OCI-LY3 (cell line): ENCODE results near the gene TSR3.

Experiments used
- H2AFZ ChIP-seq: fragments of 200-600, 300-600 bp; shearing (Covaris generic); 2 replicates; pipeline ENCODE4 v1.6.0; 2014; ENCODE audit warnings: antibody characterized with exemption, low read depth, low read length
- H3K27ac ChIP-seq: fragments of 200-600, 300-600 bp; sonication (generic); 2 replicates; pipeline ENCODE4 v1.5.1; 2014; ENCODE audit warnings: mild to moderate bottlenecking, low read length, moderate library complexity, mixed read lengths
- H3K27me3 ChIP-seq: fragments of 200-600, 300-600 bp; sonication (generic); 2 replicates; pipeline ENCODE4 v1.6.1; 2014; ENCODE audit warnings: low read depth, low read length, mixed read lengths
- H3K36me3 ChIP-seq: fragments of 200-600, 300-600 bp; sonication (generic); replicated peaks from 2 replicates; pipeline ENCODE3; 2014; ENCODE audit warnings: low read depth, low read length, mixed read lengths
- H3K4me1 ChIP-seq: fragments of 300-600, 200-600 bp; sonication (generic); 2 replicates; pipeline ENCODE4 v1.6.1; 2014; ENCODE audit warnings: low read length, mixed read lengths
- H3K4me2 ChIP-seq: fragments of 200-600, 300-600 bp; sonication (generic); 2 replicates; pipeline ENCODE4 v1.6.1; 2014; ENCODE audit warnings: low read length, mixed read lengths
- H3K4me3 ChIP-seq: fragments of 300-600, 200-600 bp; sonication (generic); 2 replicates; pipeline ENCODE4 v1.5.1; 2014; ENCODE audit warnings: antibody characterized with exemption, mild to moderate bottlenecking, low read length, moderate library complexity
- H3K79me2 ChIP-seq: fragments of 300-600, 200-600 bp; shearing (Covaris generic); 2 replicates; pipeline ENCODE4 v1.6.1; 2014; ENCODE audit warnings: mild to moderate bottlenecking, low read length, mixed read lengths
- H3K9ac ChIP-seq: fragments of 300-600, 200-600 bp; shearing (Covaris generic); 2 replicates; pipeline ENCODE4 v1.6.0; 2014; ENCODE audit warnings: mild to moderate bottlenecking, low read length, moderate library complexity
- H3K9me3 ChIP-seq: fragments of 200-600, 300-600 bp; shearing (Covaris generic); 2 replicates; pipeline ENCODE4 v1.6.1; 2014; ENCODE audit warnings: low read length, mixed read lengths; ENCODE audit not compliant: insufficient read depth
- H4K20me1 ChIP-seq: fragments of 200-600, 300-600 bp; sonication (generic); 2 replicates; pipeline ENCODE4 v1.6.1; 2016; ENCODE audit warnings: low read length, mixed read lengths; ENCODE audit not compliant: insufficient read depth
- EZH2phosphoT487 ChIP-seq: fragments of 200-600 bp; shearing (Covaris generic); IDR thresholded peaks from 2 replicates; pipeline ENCODE4 v1.6.1; 2018; ENCODE audit warnings: antibody characterized with exemption, mixed run types, low read depth
- TF ChIP-seq, protein P1 (sequence below): fragments of 200-600, 300-600 bp; sonication (generic); IDR thresholded peaks from 2 replicates; pipeline ENCODE4 v1.5.1; 2014; ENCODE audit warnings: antibody characterized with exemption, low read length, low read depth

Gene TSR3

DNA sequence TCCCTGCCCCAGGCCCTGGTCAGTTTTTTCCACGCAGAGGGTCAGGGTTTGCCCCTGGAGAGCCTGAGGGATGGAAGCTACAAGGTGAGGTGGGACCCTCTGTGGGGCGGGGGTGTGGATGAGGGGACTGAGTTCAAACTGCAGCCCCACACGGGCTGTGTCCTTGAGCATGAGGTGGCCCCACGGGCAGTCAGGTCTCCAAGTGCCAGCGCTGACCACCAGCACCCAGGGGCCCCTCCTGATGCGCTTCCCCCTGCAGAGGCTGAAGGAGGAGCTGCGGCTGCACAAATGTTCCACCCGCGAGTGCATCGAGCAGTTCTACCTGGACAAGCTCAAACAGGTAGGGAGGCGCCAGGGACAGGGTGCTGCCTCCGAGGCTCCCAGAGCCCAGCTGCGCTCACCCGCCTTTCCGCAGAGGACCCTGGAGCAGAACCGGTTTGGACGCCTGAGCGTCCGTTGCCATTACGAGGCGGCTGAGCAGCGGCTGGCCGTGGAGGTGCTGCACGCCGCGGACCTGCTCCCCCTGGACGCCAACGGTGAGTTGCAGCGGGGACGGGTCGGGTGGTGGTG lies 4.3 kb downstream of the TSR3 start:
- peaks cover 13% of the 10 kb centered on the region; the same call in 1 of the 2 replicates for H3K4me1 ChIP-seq
- no peaks in the 10 kb centered on the region for H3K36me3 ChIP-seq
- H3K9me3 ChIP-seq: no peaks in the 10 kb centered on the region
- H4K20me1 ChIP-seq: no peaks in the 10 kb centered on the region
- H3K79me2 ChIP-seq: peaks cover 24% of the 10 kb centered on the region
- H3K4me2 ChIP-seq: no peak overlapping the region
- no peak overlapping the region for H3K27ac ChIP-seq
- H3K27me3 ChIP-seq: no peaks in the 10 kb centered on the region
- H3K4me3 ChIP-seq: no peak overlapping the region
- no peak overlapping the region for H2AFZ ChIP-seq
- H3K9ac ChIP-seq: no peak overlapping the region
- TF ChIP-seq EZH2phosphoT487: no peak
- TF ChIP-seq, protein P1, sequence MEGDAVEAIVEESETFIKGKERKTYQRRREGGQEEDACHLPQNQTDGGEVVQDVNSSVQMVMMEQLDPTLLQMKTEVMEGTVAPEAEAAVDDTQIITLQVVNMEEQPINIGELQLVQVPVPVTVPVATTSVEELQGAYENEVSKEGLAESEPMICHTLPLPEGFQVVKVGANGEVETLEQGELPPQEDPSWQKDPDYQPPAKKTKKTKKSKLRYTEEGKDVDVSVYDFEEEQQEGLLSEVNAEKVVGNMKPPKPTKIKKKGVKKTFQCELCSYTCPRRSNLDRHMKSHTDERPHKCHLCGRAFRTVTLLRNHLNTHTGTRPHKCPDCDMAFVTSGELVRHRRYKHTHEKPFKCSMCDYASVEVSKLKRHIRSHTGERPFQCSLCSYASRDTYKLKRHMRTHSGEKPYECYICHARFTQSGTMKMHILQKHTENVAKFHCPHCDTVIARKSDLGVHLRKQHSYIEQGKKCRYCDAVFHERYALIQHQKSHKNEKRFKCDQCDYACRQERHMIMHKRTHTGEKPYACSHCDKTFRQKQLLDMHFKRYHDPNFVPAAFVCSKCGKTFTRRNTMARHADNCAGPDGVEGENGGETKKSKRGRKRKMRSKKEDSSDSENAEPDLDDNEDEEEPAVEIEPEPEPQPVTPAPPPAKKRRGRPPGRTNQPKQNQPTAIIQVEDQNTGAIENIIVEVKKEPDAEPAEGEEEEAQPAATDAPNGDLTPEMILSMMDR: no peak

DNA sequence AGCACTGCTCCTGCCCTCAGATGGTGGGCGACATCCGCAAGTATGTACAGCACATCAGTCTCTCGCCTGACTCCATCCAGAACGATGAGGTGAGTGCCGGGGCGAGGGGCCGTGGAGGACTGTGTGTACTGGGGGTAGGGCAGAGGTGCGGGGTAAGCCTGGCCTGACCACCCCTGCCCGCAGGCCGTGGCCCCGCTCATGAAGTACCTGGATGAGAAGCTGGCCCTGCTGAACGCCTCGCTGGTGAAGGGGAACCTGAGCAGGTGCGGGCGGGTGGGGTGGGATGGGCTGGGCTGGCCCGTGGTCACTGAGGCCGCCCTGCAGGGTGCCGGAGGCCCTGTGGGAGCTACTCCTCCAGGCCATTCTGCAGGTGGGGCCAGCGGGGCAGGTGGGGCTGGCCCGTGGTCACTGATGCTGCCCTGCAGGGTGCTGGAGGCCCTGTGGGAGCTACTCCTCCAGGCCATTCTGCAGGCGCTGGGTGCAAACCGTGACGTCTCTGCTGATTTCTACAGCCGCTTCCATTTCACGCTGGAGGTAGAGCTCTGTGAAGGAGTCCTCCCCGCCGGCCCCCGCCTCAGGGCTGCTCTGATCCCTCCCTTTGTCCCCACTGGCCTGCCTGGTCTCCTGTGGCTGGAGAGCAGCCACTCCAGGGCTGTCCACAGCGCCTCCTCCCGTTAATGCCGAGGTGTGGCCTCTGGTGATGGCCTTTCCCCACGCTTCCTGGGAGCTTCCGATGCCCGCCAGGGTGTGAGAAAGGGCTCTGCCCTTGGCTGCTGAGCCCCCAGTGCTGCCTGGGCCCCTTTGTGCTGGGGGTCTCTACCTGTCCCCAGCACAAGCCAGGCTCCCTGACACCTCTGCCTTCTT lies 5.0 kb downstream of the TSR3 start:
- Histone ChIP-seq H3K79me2 (peaks cover 18% of the 10 kb centered on the region), H3K36me3 (no peaks in the 10 kb centered on the region), H3K4me1 (peaks cover 18% of the 10 kb centered on the region; the same call in 1 of the 2 replicates), H3K27ac (no peak overlapping the region), H2AFZ (no peak overlapping the region), H3K4me3 (no peak overlapping the region), H3K9me3 (no peaks in the 10 kb centered on the region), H3K4me2 (no peak overlapping the region), H3K27me3 (no peaks in the 10 kb centered on the region), H3K9ac (no peak overlapping the region), H4K20me1 (no peaks in the 10 kb centered on the region)
- TF ChIP-seq EZH2phosphoT487: no peak
- TF ChIP-seq, protein P1: no peak

DNA sequence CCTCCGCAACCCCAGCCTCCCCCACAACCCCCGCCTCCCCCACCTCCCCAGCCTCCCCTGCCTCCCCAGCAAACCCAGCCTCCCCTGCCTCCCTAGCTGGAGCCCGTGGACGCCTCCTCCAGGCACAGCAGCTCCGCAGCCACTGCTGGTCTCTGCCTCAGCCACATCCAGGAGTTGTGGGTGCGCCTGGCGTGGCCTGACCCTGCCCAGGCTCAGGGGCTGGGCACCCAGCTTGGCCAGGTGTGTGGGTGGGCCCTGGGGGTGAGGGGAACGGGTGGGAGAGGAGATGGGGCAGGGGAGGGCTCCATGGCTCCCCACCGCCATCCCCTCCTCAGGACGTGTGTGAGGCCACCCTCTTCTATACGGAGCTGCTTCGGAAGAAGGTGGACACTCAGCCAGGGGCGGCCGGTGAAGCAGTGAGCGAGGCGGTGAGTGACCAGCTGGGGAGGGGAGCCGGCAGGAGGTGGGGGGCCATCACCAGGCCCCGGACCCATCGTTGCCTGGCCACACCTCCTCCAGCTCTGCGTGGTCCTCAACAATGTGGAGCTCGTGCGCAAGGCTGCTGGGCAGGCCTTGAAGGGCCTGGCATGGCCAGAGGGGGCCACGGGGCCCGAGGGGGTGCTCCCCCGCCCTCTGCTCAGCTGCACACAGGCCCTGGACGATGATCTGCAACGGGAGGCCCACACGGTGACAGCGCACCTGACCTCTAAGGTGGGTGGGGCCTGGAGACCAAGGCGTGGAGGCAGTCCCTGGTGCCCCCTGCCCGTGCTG lies 5.8 kb downstream of the TSR3 start:
- Histone ChIP-seq H3K27me3 (no peaks in the 10 kb centered on the region), H3K27ac (no peak overlapping the region), H2AFZ (no peak overlapping the region), H3K4me3 (no peak overlapping the region), H4K20me1 (no peaks in the 10 kb centered on the region), H3K9ac (no peak overlapping the region), H3K79me2 (peaks cover 10% of the 10 kb centered on the region), H3K4me1 (peaks cover 16% of the 10 kb centered on the region; the same call in 1 of the 2 replicates), H3K9me3 (no peaks in the 10 kb centered on the region), H3K36me3 (no peaks in the 10 kb centered on the region), H3K4me2 (no peak overlapping the region)
- TF ChIP-seq, protein P1: no peak
- TF ChIP-seq EZH2phosphoT487: no peak

DNA sequence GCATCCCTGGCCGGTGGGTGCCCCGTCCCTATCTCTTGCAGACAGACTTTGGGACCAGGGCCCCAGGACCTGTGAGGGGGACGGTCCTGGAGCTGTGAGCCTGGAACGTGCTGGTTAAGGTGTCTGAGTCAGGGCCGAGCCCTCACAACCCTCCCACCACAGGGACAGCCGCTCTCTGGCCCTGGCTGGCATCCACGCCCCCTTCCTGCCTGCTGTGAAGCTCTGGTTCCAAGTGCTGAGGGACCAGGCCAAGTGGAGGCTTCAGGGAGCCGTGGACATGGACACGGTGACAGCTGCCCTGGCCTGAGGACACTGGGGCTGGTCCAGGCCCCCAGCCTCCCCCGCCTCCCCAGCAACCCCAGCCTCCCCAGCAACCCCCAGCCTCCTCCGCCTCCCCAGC lies 6.6 kb downstream of the TSR3 start:
- Histone ChIP-seq H3K27me3 (no peaks in the 10 kb centered on the region), H2AFZ (no peak overlapping the region), H3K79me2 (peaks cover 3% of the 10 kb centered on the region), H4K20me1 (no peaks in the 10 kb centered on the region), H3K9me3 (no peaks in the 10 kb centered on the region), H3K36me3 (no peaks in the 10 kb centered on the region), H3K4me3 (no peak overlapping the region), H3K4me1 (peaks cover 10% of the 10 kb centered on the region; the same call in 1 of the 2 replicates), H3K9ac (no peak overlapping the region), H3K4me2 (no peak overlapping the region), H3K27ac (no peak overlapping the region)
- TF ChIP-seq EZH2phosphoT487: no peak
- TF ChIP-seq, protein P1: no peak
